Ovary (tissue), 3 donors: ENCODE results near the gene ADCYAP1R1.

Experiments
- POLR2A ChIP-seq: fragments of 450-650 bp; IDR thresholded peaks from one replicate; pipeline ENCODE4 v1.6.1; 2017; ENCODE audit warnings: antibody characterized with exemption, mild to moderate bottlenecking, moderate library complexity
- TF ChIP-seq, protein P1 (sequence below), 3 donors: fragments of 450-650 bp in 2 of 3; fragments of 200-600 bp in 1 of 3; IDR thresholded peaks; one replicate each; pipeline versions ENCODE4 v1.5.1 to v1.8.0; 2016 to 2022; ENCODE audit warnings: antibody characterized with exemption in 3 of 3, mild to moderate bottlenecking in 1 of 3
- donor health status: DM: no; HTN: no; CAD: no.

DNA sequence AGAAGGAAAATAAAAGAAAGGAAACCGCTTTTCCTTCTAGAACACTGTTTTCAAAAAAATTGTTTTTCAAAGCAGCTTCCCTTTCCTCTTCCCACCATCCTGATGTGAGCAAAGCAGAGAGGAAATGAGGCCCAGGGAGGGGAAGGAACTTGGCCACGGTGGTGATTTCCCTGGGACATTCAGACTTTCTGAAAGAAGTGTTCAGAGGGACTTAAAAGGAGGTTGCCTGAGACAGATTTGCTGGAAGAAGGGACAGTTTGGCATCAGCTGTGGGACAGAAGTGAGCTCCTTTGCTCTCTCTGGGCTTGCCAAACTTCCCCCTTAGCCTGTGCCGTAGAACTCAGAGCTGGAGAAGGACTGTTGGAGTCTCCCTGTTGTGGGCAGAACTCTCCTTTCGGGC, 30.3 kb downstream of the ADCYAP1R1 start:
- TF ChIP-seq, protein P1, sequence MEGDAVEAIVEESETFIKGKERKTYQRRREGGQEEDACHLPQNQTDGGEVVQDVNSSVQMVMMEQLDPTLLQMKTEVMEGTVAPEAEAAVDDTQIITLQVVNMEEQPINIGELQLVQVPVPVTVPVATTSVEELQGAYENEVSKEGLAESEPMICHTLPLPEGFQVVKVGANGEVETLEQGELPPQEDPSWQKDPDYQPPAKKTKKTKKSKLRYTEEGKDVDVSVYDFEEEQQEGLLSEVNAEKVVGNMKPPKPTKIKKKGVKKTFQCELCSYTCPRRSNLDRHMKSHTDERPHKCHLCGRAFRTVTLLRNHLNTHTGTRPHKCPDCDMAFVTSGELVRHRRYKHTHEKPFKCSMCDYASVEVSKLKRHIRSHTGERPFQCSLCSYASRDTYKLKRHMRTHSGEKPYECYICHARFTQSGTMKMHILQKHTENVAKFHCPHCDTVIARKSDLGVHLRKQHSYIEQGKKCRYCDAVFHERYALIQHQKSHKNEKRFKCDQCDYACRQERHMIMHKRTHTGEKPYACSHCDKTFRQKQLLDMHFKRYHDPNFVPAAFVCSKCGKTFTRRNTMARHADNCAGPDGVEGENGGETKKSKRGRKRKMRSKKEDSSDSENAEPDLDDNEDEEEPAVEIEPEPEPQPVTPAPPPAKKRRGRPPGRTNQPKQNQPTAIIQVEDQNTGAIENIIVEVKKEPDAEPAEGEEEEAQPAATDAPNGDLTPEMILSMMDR (IDR thresholded peaks at IDR 0.05), result no peak
- no peak for TF ChIP-seq POLR2A
